T-helper 9 cell (primary cell): ENCODE measurements around the gene SLC7A7.
"Not testable (repeated sequence)": the region's sequence is repeated elsewhere in the genome, so short reads cannot be mapped to it uniquely, and the experiment has no call there.

ENCODE experiments used
- DNase-seq: peaks from one replicate; pipeline ENCODE4 v3.0.0-alpha.2; 2020

Gene SLC7A7

GRCh38 chr14:22820731-22821130, 5.5 kb upstream of the SLC7A7 start:
- DNase-seq, result no peak

DNA sequence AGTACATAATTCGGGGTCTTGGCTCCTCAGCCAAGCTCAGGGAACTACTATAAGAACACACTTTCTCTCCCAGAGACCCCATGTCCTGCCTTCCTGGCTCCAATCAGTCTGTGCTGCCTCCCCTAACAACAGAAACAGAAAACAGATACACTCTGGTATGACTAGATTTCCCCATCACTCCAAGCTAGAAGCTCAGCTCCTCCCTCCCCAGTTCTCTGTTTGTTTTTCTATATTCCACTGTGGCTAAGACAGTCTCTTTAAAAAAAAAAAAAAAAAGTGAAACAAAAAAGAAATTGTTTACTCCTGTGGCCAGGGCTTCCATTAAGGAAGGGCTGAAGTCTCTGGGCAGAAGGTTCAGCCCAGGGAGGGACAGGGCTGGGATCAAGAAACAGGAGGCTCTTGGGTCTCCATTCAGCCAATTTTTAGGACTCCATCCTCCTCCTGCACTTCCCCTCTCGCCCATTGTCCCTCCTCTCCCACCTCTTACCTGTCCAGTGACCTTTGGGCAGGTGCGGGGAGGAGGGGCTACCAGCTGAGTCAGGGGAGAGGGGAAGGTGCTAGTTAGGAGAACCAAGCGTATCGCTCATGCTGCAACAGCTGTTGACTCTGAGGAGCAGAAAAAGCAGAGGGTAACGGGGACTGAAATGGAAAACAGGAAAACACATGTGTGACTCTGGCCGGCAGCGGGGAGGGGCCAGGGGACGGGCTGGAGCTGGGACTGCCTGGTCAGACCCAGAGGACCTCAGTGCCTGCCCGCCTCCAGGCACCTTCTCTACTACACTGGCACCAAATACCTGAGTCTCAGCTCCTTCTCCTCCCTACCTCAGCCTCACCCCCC, 4.1 kb upstream of the SLC7A7 start:
- DNase-seq, result no peak

DNA sequence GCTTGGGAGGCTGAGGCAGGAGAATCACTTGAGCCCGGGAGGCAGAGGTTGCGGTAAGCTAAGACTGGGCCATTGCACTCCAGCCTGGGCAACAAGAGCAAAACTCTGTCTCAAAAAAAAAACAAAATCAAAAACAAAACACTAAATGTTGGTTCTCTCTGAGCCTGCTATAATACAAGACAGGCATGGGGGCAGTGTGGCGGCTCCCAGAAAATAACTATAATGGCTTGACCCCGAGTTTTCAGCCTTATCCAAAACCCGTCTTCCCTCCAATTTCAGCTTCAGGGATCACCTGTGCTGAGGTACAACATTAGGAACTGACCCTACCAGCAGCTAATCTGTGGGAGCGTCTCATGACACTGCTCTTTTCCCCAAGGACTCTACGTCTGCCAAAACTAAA, 862 bp downstream of the SLC7A7 start:
- DNase-seq, result no peak

DNA sequence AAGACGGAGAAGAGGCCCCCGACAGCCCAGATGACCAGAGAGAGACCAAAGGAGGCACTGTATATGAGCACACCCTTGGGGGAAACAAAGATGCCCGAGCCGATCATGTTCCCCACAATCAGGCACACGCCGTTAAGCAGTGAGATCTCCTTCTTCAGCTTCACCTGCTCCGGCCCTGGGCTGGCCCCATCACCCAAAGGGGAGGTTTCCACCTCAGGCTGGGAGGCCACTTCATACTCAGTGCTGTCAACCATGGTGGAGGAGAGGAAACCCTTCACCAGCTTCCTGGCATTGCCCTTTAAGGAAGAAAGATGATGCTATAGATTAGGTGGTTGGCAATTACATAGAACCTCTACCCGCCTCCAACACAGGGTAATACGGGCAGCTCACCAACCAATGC, 2.1 kb downstream of the SLC7A7 start:
- DNase-seq, result no peak

DNA sequence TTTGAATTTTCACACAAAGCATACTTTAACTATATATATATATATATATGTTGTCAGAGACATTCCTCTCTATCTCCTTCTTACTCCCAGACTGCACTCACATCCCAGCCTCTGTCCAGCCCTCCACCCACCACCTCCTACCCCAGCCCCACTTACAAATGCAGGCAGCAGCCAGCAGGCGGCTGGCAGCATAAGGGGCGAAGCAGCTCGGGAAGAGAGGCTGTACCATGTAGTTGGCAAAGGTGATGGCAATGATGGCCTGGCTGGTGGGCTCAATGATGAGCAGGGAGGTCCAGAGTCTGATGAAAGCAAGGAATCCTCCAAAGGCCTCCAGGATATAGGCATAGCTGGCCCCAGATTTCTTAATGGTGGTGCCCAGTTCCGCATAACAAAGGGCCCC, 2.5 kb downstream of the SLC7A7 start:
- no peak for DNase-seq

- DNase-seq, result no peak
Measured at GRCh38 chr14:22811722-22812121, 3.5 kb downstream of the SLC7A7 start.

- no peak for DNase-seq
Measured at GRCh38 chr14:22808388-22809209, 6.6 kb downstream of the SLC7A7 start.

GRCh38 chr14:22807432-22808087, 7.7 kb downstream of the SLC7A7 start:
- DNase-seq, result no peak

DNA sequence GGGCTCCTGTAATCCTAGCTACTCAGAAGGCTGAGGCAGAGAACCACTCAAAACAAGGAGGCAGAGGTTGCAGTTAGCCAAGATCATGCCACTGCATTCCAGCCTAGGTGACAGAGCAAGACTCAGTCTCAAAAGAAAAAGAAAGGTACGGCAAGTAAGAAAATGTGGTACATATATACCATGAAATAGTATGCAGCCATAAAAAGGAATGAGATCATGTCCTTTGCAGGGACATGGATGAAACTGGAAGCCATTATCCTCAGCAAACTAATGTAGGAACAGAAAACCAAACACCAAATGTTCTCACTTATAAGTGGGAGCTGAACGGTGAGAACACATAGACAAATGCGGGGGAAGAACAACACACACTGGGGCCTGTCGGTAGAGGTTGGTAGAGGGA, 10.0 kb downstream of the SLC7A7 start:
- not testable (repeated sequence) for DNase-seq

DNA sequence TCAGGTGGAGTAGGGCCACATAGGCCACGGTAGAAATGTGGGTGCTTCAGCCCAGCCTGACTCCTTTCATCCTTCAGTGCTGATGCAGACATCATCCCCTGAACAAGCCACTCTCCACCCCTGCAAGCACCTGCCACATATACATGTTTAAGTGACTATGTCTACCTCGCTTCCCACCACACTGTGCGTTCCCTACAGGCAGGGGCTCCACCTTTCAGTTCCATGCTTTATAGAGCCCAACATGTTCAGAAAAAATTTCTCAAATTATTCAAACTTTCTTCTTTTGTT, 11.6 kb downstream of the SLC7A7 start:
- DNase-seq, result no peak

GRCh38 chr14:22802860-22803686, 12.2 kb downstream of the SLC7A7 start:
- no peak for DNase-seq

DNA sequence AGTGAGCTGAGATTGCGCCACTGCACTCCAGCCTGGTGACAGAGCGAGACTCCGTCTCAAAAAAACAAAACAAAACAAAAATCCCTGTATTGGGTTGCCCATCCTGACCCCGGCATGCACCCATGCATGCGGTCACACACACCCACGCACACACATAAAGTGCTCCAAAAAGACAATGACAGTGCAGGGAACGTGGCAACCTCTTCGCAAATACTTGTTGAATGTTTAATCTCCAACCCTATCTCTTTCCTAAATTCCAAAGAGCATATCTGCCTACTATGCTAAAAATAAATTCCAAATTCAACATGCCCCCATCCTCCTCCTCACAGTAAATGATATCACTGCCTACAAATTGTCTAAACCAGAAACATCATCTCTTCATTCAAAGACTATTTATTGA, 13.5 kb downstream of the SLC7A7 start:
- DNase-seq, result no peak

DNA sequence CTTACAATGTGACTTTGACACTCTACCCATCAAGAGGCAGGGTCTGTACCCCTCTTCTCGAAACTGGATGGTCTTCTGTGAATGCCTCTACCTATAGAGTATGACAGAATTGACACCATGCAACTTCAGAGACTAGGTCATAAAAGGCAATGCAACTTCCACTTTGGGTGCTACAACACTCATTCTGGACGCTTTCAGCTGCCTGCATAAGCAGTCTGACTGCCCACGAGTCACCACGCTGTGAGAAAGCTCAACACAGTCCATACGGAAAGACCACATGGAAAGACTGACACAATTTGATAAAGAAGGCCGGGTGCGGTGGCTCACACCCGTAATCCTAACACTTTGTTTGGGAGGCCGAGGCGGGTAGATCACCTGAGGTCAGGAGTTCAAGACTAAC, 14.9 kb downstream of the SLC7A7 start:
- DNase-seq, result no peak

DNA sequence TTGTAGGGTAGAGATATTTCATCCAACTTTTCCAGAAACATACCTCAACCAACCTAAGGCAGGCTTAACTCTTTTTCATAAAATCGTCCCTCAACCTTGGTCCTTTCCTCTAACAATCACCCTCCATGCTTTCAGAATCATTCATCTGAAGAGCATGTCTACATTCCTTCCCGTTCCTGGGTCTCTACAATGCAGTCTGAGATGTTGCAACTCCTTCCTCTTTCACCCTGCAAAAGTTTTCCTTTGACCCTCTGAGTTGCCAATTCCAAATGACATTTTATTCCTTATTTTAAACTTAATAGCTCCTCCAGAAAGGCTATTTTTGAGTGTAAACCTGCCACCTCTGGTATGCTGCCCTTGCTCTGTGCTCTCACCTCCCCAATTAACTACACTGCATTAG, 16.7 kb downstream of the SLC7A7 start:
- no peak for DNase-seq

- no peak for DNase-seq
Measured at GRCh38 chr14:22797017-22797917, 18.0 kb downstream of the SLC7A7 start.

- no peak for DNase-seq
Measured at GRCh38 chr14:22796087-22796707, 19.0 kb downstream of the SLC7A7 start.

DNA sequence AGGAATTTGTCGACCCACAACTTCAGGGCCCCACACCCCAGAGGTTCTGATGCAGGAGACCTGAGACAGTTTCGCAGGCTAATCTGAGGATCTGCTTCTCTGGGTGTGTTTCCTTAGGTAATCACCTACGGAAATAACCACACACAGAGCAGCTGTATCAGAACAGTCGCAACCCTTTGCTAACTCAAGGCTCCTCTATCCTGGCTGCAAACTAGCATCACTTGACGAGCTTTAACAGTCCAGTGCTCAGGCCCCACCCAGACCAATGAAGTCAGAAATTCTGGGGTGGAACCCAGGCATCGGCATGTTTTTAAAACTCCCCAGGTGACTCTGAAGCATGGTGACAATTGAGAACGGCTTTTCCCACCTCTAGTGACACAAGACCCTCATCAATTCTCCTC, 20.7 kb downstream of the SLC7A7 start:
- no peak for DNase-seq

- DNase-seq, result no peak
Measured at GRCh38 chr14:22793976-22794375, 21.3 kb downstream of the SLC7A7 start.

GRCh38 chr14:22793550-22793949, 21.7 kb downstream of the SLC7A7 start:
- not testable (repeated sequence) for DNase-seq

- DNase-seq, result no peak
Measured at GRCh38 chr14:22792158-22792557, 23.1 kb downstream of the SLC7A7 start.

- DNase-seq, result no peak
Measured at GRCh38 chr14:22791301-22791700, 23.9 kb downstream of the SLC7A7 start.
